ENCODE results near the gene TBRG4.

TBRG4 gene

GRCh38 chr7:45055594-45056219, 55.8 kb downstream of the TBRG4 start:
- Histone ChIP-seq H3K27ac (ENCODE audit: insufficient read depth, low read depth, low read length, poor library complexity, severe bottlenecking) (no peak overlapping the region), H3K9me3 (ENCODE audit: control insufficient read depth, low read length) (no peaks in the 10 kb centered on the region), H3K4me3 (ENCODE audit: insufficient read depth, low read depth, low read length) (no peak overlapping the region), H3K27me3 (ENCODE audit: control insufficient read depth, insufficient read depth, low read length, poor library complexity, severe bottlenecking) (no peaks in the 10 kb centered on the region), H3K4me1 (ENCODE audit: control insufficient read depth, insufficient read depth, low read length) (no peaks in the 10 kb centered on the region), H3K36me3 (ENCODE audit: control insufficient read depth, insufficient read depth, low read length) (no peaks in the 10 kb centered on the region)
- 93 to 97% methylated on average over 4 to 5 of the region's 5 CpGs for WGBS, 2 experiments

GRCh38 chr7:45055016-45055415, 56.5 kb downstream of the TBRG4 start:
- Histone ChIP-seq H3K36me3 (ENCODE audit: control insufficient read depth, insufficient read depth, low read length) (no peaks in the 10 kb centered on the region), H3K9me3 (ENCODE audit: control insufficient read depth, low read length) (no peaks in the 10 kb centered on the region), H3K27ac (ENCODE audit: insufficient read depth, low read depth, low read length, poor library complexity, severe bottlenecking) (no peak overlapping the region), H3K4me3 (ENCODE audit: insufficient read depth, low read depth, low read length) (no peak overlapping the region), H3K27me3 (ENCODE audit: control insufficient read depth, insufficient read depth, low read length, poor library complexity, severe bottlenecking) (no peaks in the 10 kb centered on the region), H3K4me1 (ENCODE audit: control insufficient read depth, insufficient read depth, low read length) (no peaks in the 10 kb centered on the region)
- WGBS, 2 experiments: 95 to 99% methylated on average over 5 of the region's 5 CpGs

DNA sequence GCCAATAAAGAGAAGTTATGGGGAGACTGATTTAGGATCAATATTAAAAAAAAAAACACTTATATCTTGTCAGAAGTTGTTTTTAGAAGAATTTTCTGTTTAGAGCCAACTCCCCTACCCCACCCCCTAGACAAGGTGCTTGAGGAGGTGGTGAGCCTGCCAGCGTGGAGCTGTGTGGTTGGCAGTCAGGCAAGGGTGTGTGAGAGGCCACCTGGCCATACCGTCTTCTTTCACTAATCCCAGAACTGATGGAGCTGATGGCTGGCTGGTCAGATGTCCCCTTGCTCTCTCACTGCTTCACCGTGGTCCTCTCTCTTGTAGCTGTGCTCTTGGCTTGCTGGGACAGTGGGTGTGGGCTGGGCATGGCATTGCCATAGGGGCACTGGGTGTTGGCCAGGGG, 57.1 kb downstream of the TBRG4 start:
- Histone ChIP-seq H3K27ac (ENCODE audit: insufficient read depth, low read depth, low read length, poor library complexity, severe bottlenecking) (no peak overlapping the region), H3K4me3 (ENCODE audit: insufficient read depth, low read depth, low read length) (no peak overlapping the region), H3K9me3 (ENCODE audit: control insufficient read depth, low read length) (no peaks in the 10 kb centered on the region), H3K27me3 (ENCODE audit: control insufficient read depth, insufficient read depth, low read length, poor library complexity, severe bottlenecking) (no peaks in the 10 kb centered on the region), H3K4me1 (ENCODE audit: control insufficient read depth, insufficient read depth, low read length) (no peaks in the 10 kb centered on the region), H3K36me3 (ENCODE audit: control insufficient read depth, insufficient read depth, low read length) (no peaks in the 10 kb centered on the region)
- WGBS, 2 experiments: 96% methylated on average over 3 of the region's 3 CpGs

DNA sequence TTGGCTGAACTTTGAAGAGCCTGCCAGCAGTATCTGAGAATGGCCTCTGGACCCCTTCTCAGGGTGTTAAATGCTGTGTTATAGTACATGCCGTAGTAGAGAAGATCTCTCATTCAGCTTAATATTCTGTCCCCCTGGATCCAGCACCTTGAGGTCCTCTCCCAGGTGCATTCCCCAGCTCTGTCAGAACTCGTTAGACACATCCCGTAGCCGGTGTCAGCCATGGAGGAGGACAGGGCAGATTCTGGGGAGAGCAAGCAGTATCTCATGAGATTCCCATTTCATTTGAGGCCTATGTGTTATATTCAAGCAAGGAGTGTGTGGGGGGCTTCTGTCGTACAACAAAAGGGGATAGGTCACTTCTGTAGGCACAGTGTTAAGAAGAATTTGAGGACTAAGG, 57.6 kb downstream of the TBRG4 start:
- H3K36me3 ChIP-seq (ENCODE audit: control insufficient read depth, insufficient read depth, low read length): no peaks in the 10 kb centered on the region
- H3K27ac ChIP-seq (ENCODE audit: insufficient read depth, low read depth, low read length, poor library complexity, severe bottlenecking): no peak overlapping the region
- no peaks in the 10 kb centered on the region for H3K27me3 ChIP-seq (ENCODE audit: control insufficient read depth, insufficient read depth, low read length, poor library complexity, severe bottlenecking)
- H3K4me1 ChIP-seq (ENCODE audit: control insufficient read depth, insufficient read depth, low read length): no peaks in the 10 kb centered on the region
- no peaks in the 10 kb centered on the region for H3K9me3 ChIP-seq (ENCODE audit: control insufficient read depth, low read length)
- H3K4me3 ChIP-seq (ENCODE audit: insufficient read depth, low read depth, low read length): no peak overlapping the region
- WGBS, 2 experiments: 95 to 99% methylated on average over 5 of the region's 5 CpGs

- Histone ChIP-seq H3K27me3 (ENCODE audit: control insufficient read depth, insufficient read depth, low read length, poor library complexity, severe bottlenecking) (no peaks in the 10 kb centered on the region), H3K36me3 (ENCODE audit: control insufficient read depth, insufficient read depth, low read length) (no peaks in the 10 kb centered on the region), H3K4me1 (ENCODE audit: control insufficient read depth, insufficient read depth, low read length) (no peaks in the 10 kb centered on the region), H3K9me3 (ENCODE audit: control insufficient read depth, low read length) (no peaks in the 10 kb centered on the region), H3K4me3 (ENCODE audit: insufficient read depth, low read depth, low read length) (no peak overlapping the region), H3K27ac (ENCODE audit: insufficient read depth, low read depth, low read length, poor library complexity, severe bottlenecking) (no peak overlapping the region)
- WGBS, 2 experiments: 91 to 93% methylated on average over 6 of the region's 6 CpGs
Measured at GRCh38 chr7:45053401-45053800, 58.1 kb downstream of the TBRG4 start.

GRCh38 chr7:45052011-45052410, 59.5 kb downstream of the TBRG4 start:
- no peaks in the 10 kb centered on the region for H3K9me3 ChIP-seq (ENCODE audit: control insufficient read depth, low read length)
- no peaks in the 10 kb centered on the region for H3K4me1 ChIP-seq (ENCODE audit: control insufficient read depth, insufficient read depth, low read length)
- H3K36me3 ChIP-seq (ENCODE audit: control insufficient read depth, insufficient read depth, low read length): no peaks in the 10 kb centered on the region
- H3K27ac ChIP-seq (ENCODE audit: insufficient read depth, low read depth, low read length, poor library complexity, severe bottlenecking): no peak overlapping the region
- no peak overlapping the region for H3K4me3 ChIP-seq (ENCODE audit: insufficient read depth, low read depth, low read length)
- WGBS, 2 experiments: 77 to 82% methylated on average over 3 of the region's 3 CpGs
- H3K27me3 ChIP-seq (ENCODE audit: control insufficient read depth, insufficient read depth, low read length, poor library complexity, severe bottlenecking): no peaks in the 10 kb centered on the region

DNA sequence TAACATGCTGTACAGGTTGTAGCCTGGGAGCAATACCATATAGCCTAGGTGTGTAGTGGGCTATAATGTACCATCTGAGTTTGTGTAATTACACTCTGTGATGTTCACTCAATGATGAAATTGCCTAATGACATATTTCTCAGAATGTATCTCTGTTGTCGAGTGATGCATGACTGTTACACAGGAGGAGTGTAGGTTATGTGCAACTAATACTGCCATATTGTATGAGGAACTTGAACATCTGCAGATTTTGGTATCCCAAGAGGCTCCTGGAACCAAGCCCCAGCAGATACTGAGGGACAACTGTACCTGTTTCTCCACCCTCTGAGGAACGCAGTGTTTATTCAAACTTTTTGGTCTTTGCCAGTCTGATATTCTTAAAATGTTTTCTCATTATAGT, 61.3 kb downstream of the TBRG4 start:
- no peak overlapping the region for H3K27ac ChIP-seq (ENCODE audit: insufficient read depth, low read depth, low read length, poor library complexity, severe bottlenecking)
- H3K27me3 ChIP-seq (ENCODE audit: control insufficient read depth, insufficient read depth, low read length, poor library complexity, severe bottlenecking): no peaks in the 10 kb centered on the region
- H3K9me3 ChIP-seq (ENCODE audit: control insufficient read depth, low read length): no peaks in the 10 kb centered on the region
- H3K36me3 ChIP-seq (ENCODE audit: control insufficient read depth, insufficient read depth, low read length): no peaks in the 10 kb centered on the region
- no peak overlapping the region for H3K4me3 ChIP-seq (ENCODE audit: insufficient read depth, low read depth, low read length)
- H3K4me1 ChIP-seq (ENCODE audit: control insufficient read depth, insufficient read depth, low read length): no peaks in the 10 kb centered on the region
- WGBS, 2 experiments: 68% methylated on average over 2 of the region's 2 CpGs
